ENCODE data around the gene SGPP1.
A peak's percentile ranks its signal among the peaks of the same experiment; 100 is the strongest.
"Not testable (repeated sequence)": the region's sequence is repeated elsewhere in the genome, so short reads cannot be mapped to it uniquely, and the experiment has no call there.

The SGPP1 gene

DNA sequence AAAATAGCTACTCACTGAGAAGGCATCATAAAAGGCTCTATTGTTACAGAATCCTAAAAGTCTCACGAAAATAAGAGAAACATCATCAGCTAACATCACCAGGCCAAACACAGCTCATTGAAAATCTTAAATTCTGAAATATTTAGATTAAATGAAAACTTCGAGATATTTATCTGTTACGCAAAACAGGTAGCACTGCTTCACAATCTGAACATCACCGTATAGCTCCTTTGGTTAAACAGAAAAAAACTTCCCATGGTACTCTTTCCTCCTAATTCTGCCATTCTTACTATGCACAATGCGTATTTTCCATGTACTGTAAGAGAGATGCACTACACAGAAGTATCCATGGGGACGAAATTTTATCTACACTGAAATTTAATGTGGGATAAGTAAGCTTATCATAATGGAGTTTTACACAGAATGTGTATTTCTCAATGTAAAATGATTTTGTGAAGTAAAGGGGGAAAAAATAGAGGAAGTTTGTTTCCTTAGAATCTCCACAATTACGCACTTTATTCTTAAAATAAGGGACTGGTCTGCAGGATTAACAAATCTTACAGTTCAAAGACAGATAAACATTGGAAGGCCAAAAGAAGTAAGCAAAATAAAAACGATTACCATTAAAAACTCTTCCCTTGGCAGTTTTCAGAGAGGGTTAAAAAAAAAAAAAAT is 1.9 kb downstream of the SGPP1 start:
- no peak for DNase-seq

DNA sequence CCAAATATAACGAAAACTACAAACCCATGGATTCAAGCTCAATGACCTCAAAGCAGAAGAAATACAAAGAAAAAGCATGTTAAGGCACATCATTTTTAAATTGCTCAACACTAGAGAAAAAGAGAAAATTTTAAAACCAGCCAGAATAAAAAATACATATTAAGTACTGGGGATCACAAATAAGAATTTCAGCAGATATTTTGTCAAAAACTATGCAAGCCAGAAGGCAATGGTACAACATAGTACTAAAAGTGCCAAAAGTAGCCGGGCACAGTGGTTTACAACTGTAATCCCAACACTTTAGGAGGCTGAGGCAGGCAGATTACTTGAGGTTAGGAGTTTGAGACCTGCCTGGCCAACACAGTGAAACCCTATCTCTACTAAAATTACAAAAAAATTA is 10.2 kb downstream of the SGPP1 start:
- peak; percentile 70 for DNase-seq

- DNase-seq: no peak
Observed at GRCh38 chr14:63715360-63715759, 12.5 kb downstream of the SGPP1 start.

- no peak for DNase-seq
Observed at GRCh38 chr14:63713764-63714163, 14.1 kb downstream of the SGPP1 start.

- no peak for DNase-seq
Observed at GRCh38 chr14:63713058-63713457, 14.8 kb downstream of the SGPP1 start.

- no peak for DNase-seq
Observed at GRCh38 chr14:63712123-63712522, 15.7 kb downstream of the SGPP1 start.

DNA sequence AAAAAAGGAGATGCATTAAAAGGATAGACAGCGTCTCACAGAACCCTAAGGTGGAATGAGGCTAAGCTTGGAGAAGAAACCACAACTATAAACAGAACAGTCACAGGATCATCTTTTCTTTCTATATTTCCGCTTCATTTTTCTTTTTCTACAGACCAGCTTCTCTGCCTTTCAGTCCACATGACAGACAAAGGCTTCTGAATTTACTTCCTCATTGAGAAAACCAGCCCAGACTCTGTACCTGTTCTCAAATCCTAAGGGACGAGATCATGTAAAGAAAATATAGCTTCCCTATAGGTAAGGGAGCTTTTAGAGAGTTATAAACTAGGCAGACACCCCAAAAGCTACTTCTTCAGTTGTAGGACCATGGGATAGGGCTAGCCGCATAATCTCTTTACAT is 17.4 kb downstream of the SGPP1 start:
- DNase-seq: no peak

DNA sequence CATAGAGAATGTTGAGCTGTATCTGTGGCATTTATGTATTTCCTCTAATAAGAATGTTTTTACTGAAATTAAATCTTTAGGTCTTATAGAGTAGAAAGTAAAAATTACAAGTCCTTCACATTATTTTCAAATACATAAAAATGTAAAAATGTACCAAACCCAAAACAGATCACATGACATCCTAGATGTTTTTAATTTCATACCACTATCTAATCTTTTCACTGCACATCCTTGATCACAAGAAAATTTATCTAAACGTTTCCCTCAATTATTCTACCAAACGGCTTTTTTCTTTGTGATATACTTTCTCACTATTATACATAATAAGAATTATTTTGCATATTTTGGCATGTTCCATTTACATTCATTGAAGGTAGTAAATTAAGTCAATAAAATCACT is 18.3 kb downstream of the SGPP1 start:
- no peak for DNase-seq

GRCh38 chr14:63707216-63707615 is 20.6 kb downstream of the SGPP1 start:
- DNase-seq: no peak

DNA sequence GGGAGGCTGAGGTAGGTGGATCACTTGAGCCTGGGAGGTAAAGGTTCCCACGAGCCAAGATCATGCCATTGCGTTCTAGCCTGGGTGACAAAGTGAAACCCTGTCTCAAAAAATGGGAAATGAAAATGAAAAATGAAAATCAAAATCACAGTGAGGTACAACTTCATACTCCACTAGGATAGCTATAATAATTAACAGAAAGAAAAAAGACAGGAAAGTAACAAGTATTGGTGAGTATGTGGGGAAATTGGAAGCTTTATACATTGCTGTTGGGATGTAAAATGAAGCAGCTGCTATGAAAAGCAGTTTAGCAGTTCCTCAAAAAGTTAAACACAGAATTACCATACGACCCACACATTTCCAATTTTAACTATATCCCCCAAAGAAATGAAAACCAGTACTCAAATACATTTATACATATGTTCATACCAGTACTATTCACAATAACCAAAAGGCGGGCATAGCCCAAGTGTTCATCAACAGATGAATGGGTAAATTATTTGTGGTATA is 22.2 kb downstream of the SGPP1 start:
- no peak for DNase-seq

DNA sequence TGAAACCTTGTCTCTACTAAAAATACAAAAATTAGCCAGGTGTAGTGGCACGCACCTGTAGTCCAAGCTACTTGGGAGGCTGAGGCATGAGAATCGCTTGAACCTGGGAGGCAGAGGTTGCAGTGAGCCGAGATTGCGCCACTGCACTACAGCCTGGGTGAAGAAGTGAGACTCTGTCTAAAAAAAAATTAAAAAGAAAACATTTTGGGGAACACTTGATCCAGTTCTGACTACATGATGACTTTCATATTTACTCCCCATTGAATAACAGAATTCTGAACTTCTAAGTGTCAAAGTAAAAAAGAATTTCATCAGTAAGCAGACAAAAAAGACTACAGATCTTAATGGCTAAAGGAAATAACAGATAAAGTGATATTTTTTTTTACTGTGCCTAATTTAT is 25.3 kb downstream of the SGPP1 start:
- DNase-seq: not testable (repeated sequence)

GRCh38 chr14:63701606-63702299 is 26.1 kb downstream of the SGPP1 start:
- no peak for DNase-seq

DNA sequence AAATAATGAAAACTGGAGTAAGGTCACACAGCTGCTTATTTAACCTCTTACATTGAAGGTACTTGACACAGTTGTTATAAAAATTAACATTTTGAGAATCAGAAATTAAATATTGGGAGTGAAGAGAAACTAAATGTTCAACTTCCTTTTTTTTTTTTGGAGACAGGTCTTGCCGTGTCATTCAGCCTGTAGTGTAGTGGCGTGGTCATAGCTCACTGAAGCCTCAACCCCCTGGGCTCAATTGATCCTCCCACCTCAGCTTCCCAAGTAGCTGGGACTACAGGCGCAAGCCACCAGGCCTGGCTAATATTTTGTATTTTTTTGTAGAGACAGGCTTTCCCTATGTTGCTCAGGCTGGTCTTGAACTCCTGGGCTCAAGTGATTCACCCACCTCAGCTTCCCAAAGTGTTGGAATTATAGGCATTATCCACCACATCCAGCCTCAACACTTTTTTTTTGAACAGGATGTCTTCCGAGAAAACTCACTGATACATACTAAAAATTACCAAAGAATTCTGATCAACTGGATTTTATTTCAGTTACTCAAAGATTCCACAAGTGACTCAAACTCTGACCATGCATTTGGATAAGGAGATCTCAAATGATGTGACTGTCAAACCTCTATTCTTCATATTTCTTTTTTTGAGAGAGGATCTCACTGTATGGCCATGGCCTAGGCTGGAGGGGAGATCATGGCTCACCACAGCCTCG is 35.4 kb downstream of the SGPP1 start:
- no peak for DNase-seq

DNA sequence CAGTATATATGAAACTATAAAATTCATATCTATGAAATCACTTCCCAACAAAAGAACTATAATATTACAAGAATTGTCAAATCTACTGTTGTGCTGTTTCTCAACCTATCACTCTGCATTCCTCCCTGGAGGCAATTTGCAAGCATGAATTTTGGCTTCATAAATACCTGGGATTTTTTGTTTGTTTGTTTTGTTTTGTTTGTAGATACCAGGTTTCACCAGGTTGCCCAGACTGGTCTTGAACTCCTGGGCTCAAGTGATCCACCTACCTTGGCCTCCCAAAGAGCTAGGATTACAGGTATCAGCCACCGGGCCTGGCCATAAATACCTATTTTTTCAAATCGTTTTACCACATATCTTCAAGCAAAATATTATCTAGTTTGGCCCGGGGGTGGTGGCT is 38.7 kb downstream of the SGPP1 start:
- DNase-seq: no peak

- no peak for DNase-seq
Observed at GRCh38 chr14:63686926-63687325, 40.9 kb downstream of the SGPP1 start.

- no peak for DNase-seq
Observed at GRCh38 chr14:63685401-63685800, 42.5 kb downstream of the SGPP1 start.

DNA sequence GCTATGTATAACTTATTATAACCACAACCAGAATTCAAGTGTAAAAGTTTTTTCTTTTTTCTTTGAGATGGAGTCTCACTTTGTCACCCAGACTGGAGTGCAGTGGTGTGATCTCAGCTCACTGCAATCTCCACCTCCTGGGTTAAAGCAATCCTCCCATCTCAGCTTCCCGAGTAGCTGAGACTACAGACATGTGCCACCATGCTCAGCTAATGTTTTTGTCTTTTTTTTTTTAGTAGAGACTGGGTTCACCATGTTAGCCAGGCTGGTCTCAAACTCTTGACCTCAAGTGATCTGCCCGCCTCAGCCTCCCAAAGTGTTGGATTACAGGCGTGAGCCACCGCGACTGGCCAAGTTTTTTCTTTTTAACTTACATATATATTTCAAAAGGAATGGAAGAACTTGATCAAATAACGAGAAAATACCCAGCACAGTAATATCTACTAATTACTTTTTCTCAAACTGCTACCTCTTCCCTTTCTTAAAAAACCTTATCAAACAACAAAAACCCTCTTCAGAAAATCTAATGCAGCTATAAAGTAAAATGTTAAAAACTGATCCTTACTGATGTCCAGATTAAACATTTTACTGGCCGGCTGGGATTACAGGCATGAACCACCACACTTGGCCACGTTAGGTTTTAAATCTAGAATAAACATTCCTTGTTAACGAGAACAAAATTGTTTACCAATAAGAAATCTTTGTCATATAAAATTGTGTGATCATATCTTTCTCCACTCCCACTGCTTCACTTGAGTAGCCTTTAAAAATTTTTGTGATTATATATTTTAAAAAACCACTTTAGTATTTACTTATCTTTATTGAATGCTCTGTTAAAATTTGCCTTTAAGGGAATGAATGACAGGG is 44.9 kb downstream of the SGPP1 start:
- DNase-seq: no peak

DNA sequence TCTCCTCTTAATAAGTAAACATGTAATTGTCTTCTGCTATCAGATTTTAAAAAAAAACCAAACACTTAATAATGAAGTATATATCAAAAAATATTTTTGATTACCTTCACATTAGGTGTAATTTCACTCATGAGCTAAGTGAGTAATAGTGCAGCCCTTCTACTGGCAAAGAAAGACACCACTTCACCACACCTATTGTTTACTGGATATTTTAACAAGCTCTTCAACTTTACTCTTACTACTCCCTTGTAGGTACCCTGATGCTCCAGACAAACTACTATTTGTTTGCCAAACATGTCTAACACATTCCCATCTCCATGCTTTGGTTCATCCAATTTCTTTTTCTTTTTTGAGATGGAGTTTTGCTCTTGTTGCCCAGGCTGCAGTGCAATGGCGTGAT is 49.3 kb downstream of the SGPP1 start:
- no peak for DNase-seq

DNA sequence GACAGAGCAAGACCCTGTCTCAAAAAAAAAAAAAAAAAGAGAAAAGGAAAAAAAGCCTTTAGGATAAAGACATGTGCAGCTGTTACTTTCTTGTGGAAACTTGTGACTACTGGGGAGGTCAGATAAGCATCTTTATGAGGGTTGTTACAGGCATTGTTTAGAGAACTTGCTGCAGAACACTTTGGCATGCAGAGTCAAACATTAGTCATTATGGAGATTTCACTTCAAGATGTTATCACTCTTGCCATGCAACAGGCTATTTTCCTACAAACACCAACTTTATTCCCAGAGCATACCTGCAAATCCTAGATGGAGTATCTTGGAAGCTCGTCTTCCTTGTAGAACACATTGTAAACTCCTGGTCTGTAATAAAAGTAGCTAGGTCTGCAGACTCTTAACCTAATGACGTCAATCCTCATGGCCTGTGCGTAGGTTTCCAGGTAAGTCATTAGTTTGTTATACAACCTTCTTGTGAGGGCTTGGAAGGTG is 49.9 kb downstream of the SGPP1 start:
- DNase-seq: no peak

GRCh38 chr14:63676615-63677014 is 51.2 kb downstream of the SGPP1 start:
- DNase-seq: no peak

- no peak for DNase-seq
Observed at GRCh38 chr14:63673886-63674497, 53.9 kb downstream of the SGPP1 start.

GRCh38 chr14:63673255-63673654 is 54.6 kb downstream of the SGPP1 start:
- no peak for DNase-seq
